K562 (cell line): ENCODE data around the gene SLC25A45. TPM values are rescaled to one million over a fixed set of nuclear protein-coding genes. Genes with fewer than 3 reads are reported as not detected.

ENCODE experiments used
- ATF7 ChIP-seq: fragments of 450-650 bp; IDR thresholded peaks from 2 replicates; pipeline ENCODE4 v1.7.1; 2014; ENCODE audit warnings: mild to moderate bottlenecking, moderate library complexity
- CHD4 ChIP-seq: fragments of 200-600 bp; sonication (generic); IDR thresholded peaks from 3 replicates; pipeline ENCODE4 v1.6.1; 2012; ENCODE audit warnings: low read depth, mild to moderate bottlenecking, mixed read lengths, low read length, inconsistent platforms; ENCODE audit not compliant: insufficient read depth, insufficient replicate concordance, poor library complexity, severe bottlenecking
- DMBX1 ChIP-seq: fragments of 250-450 bp; sonication (Bioruptor Pico); IDR thresholded peaks from 2 replicates; pipeline ENCODE4 v1.8.0; 2022; ENCODE audit warnings: inconsistent platforms, mild to moderate bottlenecking, moderate library complexity, borderline replicate concordance
- ESRRB ChIP-seq: fragments of 250-450 bp; sonication (Bioruptor Pico); IDR thresholded peaks from 2 replicates; pipeline ENCODE4 v1.5.0; 2020; ENCODE audit warnings: mild to moderate bottlenecking, moderate library complexity, borderline replicate concordance
- IFI16 ChIP-seq: fragments of 250-450 bp; sonication (Bioruptor Pico); IDR thresholded peaks from 2 replicates; pipeline ENCODE4 v2.1.2; 2022; ENCODE audit warnings: mild to moderate bottlenecking, inconsistent platforms
- MITF ChIP-seq: IDR thresholded peaks from 2 replicates; pipeline ENCODE4 v1.6.1; 2014; ENCODE audit warnings: antibody characterized with exemption
- MYC ChIP-seq, 2 experiments: fragments of 250-450 bp in 1 of 2; sonication (Bioruptor Pico) in 1 of 2; IDR thresholded peaks; 2 replicates each; pipeline versions ENCODE4 v1.5.1 to v1.6.1; 2012 to 2021; ENCODE audit warnings: low read depth in 2 of 2, borderline replicate concordance in 1 of 2, improper control_type of control experiment in 1 of 2, low read length in 1 of 2, mild to moderate bottlenecking in 1 of 2, moderate library complexity in 1 of 2
- NFIC ChIP-seq: fragments of 450-650 bp; IDR thresholded peaks from 2 replicates; pipeline ENCODE4 v1.6.1; 2017; ENCODE audit warnings: mild to moderate bottlenecking, inconsistent platforms
- POLR2A ChIP-seq: fragments of 450-650 bp; conservative IDR thresholded peaks from 2 replicates; pipeline ENCODE4 v1.6.1; 2016
- SIN3B ChIP-seq: fragments of 450-650 bp; IDR thresholded peaks from 2 replicates; pipeline ENCODE4 v1.6.1; 2017; ENCODE audit warnings: low read depth, mild to moderate bottlenecking, moderate library complexity
- SMARCB1 ChIP-seq: IDR thresholded peaks from 2 replicates; pipeline ENCODE4 v1.6.1; 2011; ENCODE audit warnings: improper control_type of control experiment, low read depth; ENCODE audit not compliant: insufficient read length
- ZBTB1 ChIP-seq: sonication (generic); formaldehyde crosslinking; IDR thresholded peaks from 2 replicates; pipeline ENCODE4 v1.8.1; 2023; ENCODE audit warnings: missing genetic modification reagents, low read depth, mild to moderate bottlenecking, borderline replicate concordance
- ZNF589 ChIP-seq: fragments of 200-800 bp; sonication (Bioruptor generic); IDR thresholded peaks from 2 replicates; pipeline ENCODE4 v1.6.1; 2016; ENCODE audit warnings: low read depth, missing genetic modification characterization, missing compliant biosample characterization
- polyA plus RNA-seq, 8 experiments: library from polyadenylated mRNA; depleted of rRNA in 4 of 8; stranded (reverse) in 5 of 8; unstranded in 3 of 8; fragments of >200 nt; fragmentation: Nextera tagmentation in 2 of 8; fragmentation: Illumina TruSeq in 1 of 8; extraction: Ambion mirVana in 2 of 8; extraction: Trizol in 1 of 8; gene quantifications; 2 replicates each; pipeline versions ENCODE4 v1.2.1 to v1.2.3, GENCODE V29; 2011 to 2014; ENCODE audit warnings: inconsistent platforms in 1 of 8, missing spikeins in 1 of 8
- total RNA-seq, 7 experiments: library from RNA; depleted of rRNA in 6 of 7; stranded (reverse); fragments of >200 nt in 6 of 7; fragmentation: Illumina TruSeq in 2 of 7; extraction: Trizol in 2 of 7; gene quantifications; 2 replicates each; pipeline versions ENCODE4 v1.2.1 to v1.2.3, GENCODE V29; 2011 to 2021; ENCODE audit warnings: low replicate concordance in 1 of 7
- TF ChIP-seq, protein P1 (sequence below): fragments of 450-650 bp; IDR thresholded peaks from 2 replicates; pipeline ENCODE4 v1.6.1; 2016; ENCODE audit warnings: low read depth
- TF ChIP-seq, protein P2 (sequence below), 2 experiments: IDR thresholded peaks; 2 replicates each; pipeline ENCODE4 v1.6.1; 2011; ENCODE audit warnings: borderline replicate concordance in 1 of 2, control low read depth in 1 of 2, low read depth in 1 of 2, low read length in 1 of 2, mild to moderate bottlenecking in 1 of 2, mixed read lengths in 1 of 2, moderate library complexity in 1 of 2; ENCODE audit not compliant: insufficient read depth in 1 of 2, insufficient read length in 1 of 2, poor library complexity in 1 of 2, severe bottlenecking in 1 of 2; ENCODE audit errors: extremely low read depth in 1 of 2

The SLC25A45 gene
- total and polyA plus RNA-seq, 9 of the 15 experiments (the other 6 are each of a cell fraction or from before 2014, with no cell fraction given), result 0.15 to 2.3 (median 0.68) TPM

- TF ChIP-seq NFIC, result peak; percentile 33; the same call in 1 of the 2 replicates
- TF ChIP-seq, protein P1, sequence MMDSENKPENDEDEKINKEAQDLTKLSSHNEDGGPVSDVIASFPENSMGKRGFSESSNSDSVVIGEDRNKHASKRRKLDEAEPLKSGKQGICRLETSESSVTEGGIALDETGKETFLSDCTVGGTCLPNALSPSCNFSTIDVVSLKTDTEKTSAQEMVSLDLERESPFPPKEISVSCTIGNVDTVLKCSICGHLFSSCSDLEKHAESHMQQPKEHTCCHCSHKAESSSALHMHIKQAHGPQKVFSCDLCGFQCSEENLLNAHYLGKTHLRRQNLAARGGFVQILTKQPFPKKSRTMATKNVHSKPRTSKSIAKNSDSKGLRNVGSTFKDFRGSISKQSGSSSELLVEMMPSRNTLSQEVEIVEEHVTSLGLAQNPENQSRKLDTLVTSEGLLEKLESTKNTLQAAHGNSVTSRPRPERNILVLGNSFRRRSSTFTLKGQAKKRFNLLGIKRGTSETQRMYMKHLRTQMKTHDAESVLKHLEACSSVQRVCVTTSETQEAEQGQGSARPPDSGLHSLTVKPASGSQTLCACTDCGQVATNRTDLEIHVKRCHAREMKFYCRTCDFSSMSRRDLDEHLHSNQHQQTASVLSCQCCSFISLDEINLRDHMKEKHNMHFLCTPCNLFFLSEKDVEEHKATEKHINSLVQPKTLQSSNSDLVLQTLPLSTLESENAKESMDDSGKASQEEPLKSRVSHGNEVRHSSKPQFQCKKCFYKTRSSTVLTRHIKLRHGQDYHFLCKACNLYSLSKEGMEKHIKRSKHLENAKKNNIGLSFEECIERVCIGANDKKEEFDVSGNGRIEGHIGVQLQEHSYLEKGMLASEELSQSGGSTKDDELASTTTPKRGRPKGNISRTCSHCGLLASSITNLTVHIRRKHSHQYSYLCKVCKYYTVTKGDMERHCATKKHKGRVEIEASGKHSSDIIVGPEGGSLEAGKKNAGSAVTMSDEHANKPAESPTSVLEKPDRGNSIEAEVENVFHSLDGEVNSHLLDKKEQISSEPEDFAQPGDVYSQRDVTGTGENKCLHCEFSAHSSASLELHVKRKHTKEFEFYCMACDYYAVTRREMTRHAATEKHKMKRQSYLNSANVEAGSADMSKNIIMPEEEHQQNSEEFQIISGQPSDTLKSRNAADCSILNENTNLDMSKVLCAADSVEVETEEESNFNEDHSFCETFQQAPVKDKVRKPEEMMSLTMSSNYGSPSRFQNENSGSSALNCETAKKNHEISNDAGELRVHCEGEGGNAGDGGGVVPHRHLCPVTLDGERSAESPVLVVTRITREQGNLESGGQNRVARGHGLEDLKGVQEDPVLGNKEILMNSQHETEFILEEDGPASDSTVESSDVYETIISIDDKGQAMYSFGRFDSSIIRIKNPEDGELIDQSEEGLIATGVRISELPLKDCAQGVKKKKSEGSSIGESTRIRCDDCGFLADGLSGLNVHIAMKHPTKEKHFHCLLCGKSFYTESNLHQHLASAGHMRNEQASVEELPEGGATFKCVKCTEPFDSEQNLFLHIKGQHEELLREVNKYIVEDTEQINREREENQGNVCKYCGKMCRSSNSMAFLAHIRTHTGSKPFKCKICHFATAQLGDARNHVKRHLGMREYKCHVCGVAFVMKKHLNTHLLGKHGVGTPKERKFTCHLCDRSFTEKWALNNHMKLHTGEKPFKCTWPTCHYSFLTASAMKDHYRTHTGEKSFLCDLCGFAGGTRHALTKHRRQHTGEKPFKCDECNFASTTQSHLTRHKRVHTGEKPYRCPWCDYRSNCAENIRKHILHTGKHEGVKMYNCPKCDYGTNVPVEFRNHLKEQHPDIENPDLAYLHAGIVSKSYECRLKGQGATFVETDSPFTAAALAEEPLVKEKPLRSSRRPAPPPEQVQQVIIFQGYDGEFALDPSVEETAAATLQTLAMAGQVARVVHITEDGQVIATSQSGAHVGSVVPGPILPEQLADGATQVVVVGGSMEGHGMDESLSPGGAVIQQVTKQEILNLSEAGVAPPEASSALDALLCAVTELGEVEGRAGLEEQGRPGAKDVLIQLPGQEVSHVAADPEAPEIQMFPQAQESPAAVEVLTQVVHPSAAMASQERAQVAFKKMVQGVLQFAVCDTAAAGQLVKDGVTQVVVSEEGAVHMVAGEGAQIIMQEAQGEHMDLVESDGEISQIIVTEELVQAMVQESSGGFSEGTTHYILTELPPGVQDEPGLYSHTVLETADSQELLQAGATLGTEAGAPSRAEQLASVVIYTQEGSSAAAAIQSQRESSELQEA, result no peak
- TF ChIP-seq ZNF589 (CRISPR knock-in tag), result no peak
- 0 out of 2 replicates have a peak, but pooled peaks have one; percentile 1 for TF ChIP-seq MYC (IDR thresholded peaks at IDR 0.05; ENCODE audit: low read depth, low read length)
- TF ChIP-seq MYC (CRISPR knock-in tag; IDR thresholded peaks at IDR 0.05; ENCODE audit: borderline replicate concordance, low read depth), result no peak
- TF ChIP-seq ESRRB (CRISPR knock-in tag), result peak; percentile 41; the same call in 1 of the 2 replicates
- TF ChIP-seq SMARCB1, result no peak
- TF ChIP-seq ZBTB1 (CRISPR knock-in tag), result no peak
- TF ChIP-seq MITF, result no peak; the same call in 1 of the 2 replicates
- TF ChIP-seq, protein P2, sequence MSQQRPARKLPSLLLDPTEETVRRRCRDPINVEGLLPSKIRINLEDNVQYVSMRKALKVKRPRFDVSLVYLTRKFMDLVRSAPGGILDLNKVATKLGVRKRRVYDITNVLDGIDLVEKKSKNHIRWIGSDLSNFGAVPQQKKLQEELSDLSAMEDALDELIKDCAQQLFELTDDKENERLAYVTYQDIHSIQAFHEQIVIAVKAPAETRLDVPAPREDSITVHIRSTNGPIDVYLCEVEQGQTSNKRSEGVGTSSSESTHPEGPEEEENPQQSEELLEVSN (IDR thresholded peaks at IDR 0.05; ENCODE audit: borderline replicate concordance in 1 of 2, extremely low read depth in 1 of 2, insufficient read depth in 1 of 2, insufficient read length in 1 of 2, low read depth in 1 of 2, low read length in 1 of 2, poor library complexity in 1 of 2, severe bottlenecking in 1 of 2), result no peak
- TF ChIP-seq SIN3B, result no peak
- peak; percentile 69 for TF ChIP-seq POLR2A
- no peak for TF ChIP-seq IFI16
- TF ChIP-seq ATF7, result no peak
- no peak for TF ChIP-seq CHD4
- TF ChIP-seq DMBX1 (CRISPR knock-in tag), result peak; percentile 16; the same call in 1 of the 2 replicates
Measured at GRCh38 chr11:65427691-65428577, 45.5 kb upstream of the SLC25A45 start (continued).
